Measurements from ENCODE around the gene KIF1A. TPM values are rescaled to one million over a fixed set of nuclear protein-coding genes. Genes with fewer than 3 reads are reported as not detected.

The KIF1A gene
- total RNA-seq, 1 donor from 2014 or later, result 1.2 TPM

- no peak for DNase-seq (ENCODE audit: extremely low read depth, low read depth, low spot score)
Measured at GRCh38 chr2:240742602-240743095, 77.4 kb downstream of the KIF1A start.

GRCh38 chr2:240741091-240741490, 78.9 kb downstream of the KIF1A start:
- DNase-seq (ENCODE audit: extremely low read depth, low read depth, low spot score), result no peak

- DNase-seq (ENCODE audit: extremely low read depth, low read depth, low spot score), result no peak
Measured at GRCh38 chr2:240739797-240740196, 80.2 kb downstream of the KIF1A start.

GRCh38 chr2:240737958-240738357, 82.1 kb downstream of the KIF1A start:
- DNase-seq (ENCODE audit: extremely low read depth, low read depth, low spot score), result no peak

- no peak for DNase-seq (ENCODE audit: extremely low read depth, low read depth, low spot score)
Measured at GRCh38 chr2:240737512-240737911, 82.5 kb downstream of the KIF1A start.

- no peak for DNase-seq (ENCODE audit: extremely low read depth, low read depth, low spot score)
Measured at GRCh38 chr2:240736281-240737250, 83.5 kb downstream of the KIF1A start.

- no peak for DNase-seq (ENCODE audit: extremely low read depth, low read depth, low spot score)
Measured at GRCh38 chr2:240735476-240735875, 84.5 kb downstream of the KIF1A start.

- no peak for DNase-seq (ENCODE audit: extremely low read depth, low read depth, low spot score)
Measured at GRCh38 chr2:240734756-240735155, 85.3 kb downstream of the KIF1A start.

GRCh38 chr2:240733803-240734495, 86.1 kb downstream of the KIF1A start:
- no peak for DNase-seq (ENCODE audit: extremely low read depth, low read depth, low spot score)

GRCh38 chr2:240732911-240733622, 87.0 kb downstream of the KIF1A start:
- no peak for DNase-seq (ENCODE audit: extremely low read depth, low read depth, low spot score)

GRCh38 chr2:240732184-240732583, 87.8 kb downstream of the KIF1A start:
- DNase-seq (ENCODE audit: extremely low read depth, low read depth, low spot score), result no peak

- DNase-seq (ENCODE audit: extremely low read depth, low read depth, low spot score), result no peak
Measured at GRCh38 chr2:240731178-240731545, 88.9 kb downstream of the KIF1A start.

GRCh38 chr2:240730501-240731177, 89.4 kb downstream of the KIF1A start:
- no peak for DNase-seq (ENCODE audit: extremely low read depth, low read depth, low spot score)

GRCh38 chr2:240728827-240729226, 91.2 kb downstream of the KIF1A start:
- DNase-seq (ENCODE audit: extremely low read depth, low read depth, low spot score), result no peak

- DNase-seq (ENCODE audit: extremely low read depth, low read depth, low spot score), result no peak
Measured at GRCh38 chr2:240728361-240728760, 91.7 kb downstream of the KIF1A start.

- no peak for DNase-seq (ENCODE audit: extremely low read depth, low read depth, low spot score)
Measured at GRCh38 chr2:240727913-240728312, 92.1 kb downstream of the KIF1A start.

GRCh38 chr2:240727439-240727838, 92.6 kb downstream of the KIF1A start:
- DNase-seq (ENCODE audit: extremely low read depth, low read depth, low spot score), result no peak

GRCh38 chr2:240726876-240727275, 93.1 kb downstream of the KIF1A start:
- DNase-seq (ENCODE audit: extremely low read depth, low read depth, low spot score), result no peak

GRCh38 chr2:240725671-240726070, 94.3 kb downstream of the KIF1A start:
- DNase-seq (ENCODE audit: extremely low read depth, low read depth, low spot score), result no peak

GRCh38 chr2:240725266-240725665, 94.8 kb downstream of the KIF1A start:
- no peak for DNase-seq (ENCODE audit: extremely low read depth, low read depth, low spot score)

GRCh38 chr2:240724431-240724830, 95.6 kb downstream of the KIF1A start:
- no peak for DNase-seq (ENCODE audit: extremely low read depth, low read depth, low spot score)

Measured in glomerular endothelial cell (primary cell).